Glutamatergic neuron (in vitro differentiated cells): ENCODE results near the gene LCT. TPM values are rescaled to one million over a fixed set of nuclear protein-coding genes. Genes with fewer than 3 reads are reported as not detected.

Experiments
- DNase-seq: peaks from one replicate; pipeline ENCODE4 v3.0.0; 2022
- H3K27ac Mint-ChIP-seq: one replicate; pipeline ENCODE4 v1.8.0; 2020; ENCODE audit warnings: mild to moderate bottlenecking, mixed read lengths, inconsistent platforms; ENCODE audit not compliant: unreplicated experiment
- H3K27me3 Mint-ChIP-seq: one replicate; pipeline ENCODE4 v1.8.0; 2020; ENCODE audit warnings: mild to moderate bottlenecking, moderate library complexity, mixed read lengths, inconsistent platforms; ENCODE audit not compliant: unreplicated experiment
- H3K36me3 Mint-ChIP-seq: one replicate; pipeline ENCODE4 v1.8.0; 2020; ENCODE audit warnings: mild to moderate bottlenecking, mixed read lengths, inconsistent platforms; ENCODE audit not compliant: unreplicated experiment
- H3K4me1 Mint-ChIP-seq: one replicate; pipeline ENCODE4 v1.8.0; 2020; ENCODE audit warnings: mild to moderate bottlenecking, low read depth, mixed read lengths, inconsistent platforms; ENCODE audit not compliant: unreplicated experiment
- H3K4me3 Mint-ChIP-seq: one replicate; pipeline ENCODE4 v1.8.0; 2020; ENCODE audit warnings: mild to moderate bottlenecking, mixed read lengths, inconsistent platforms; ENCODE audit not compliant: unreplicated experiment
- H3K9me3 Mint-ChIP-seq: one replicate; pipeline ENCODE4 v1.8.0; 2020; ENCODE audit warnings: mild to moderate bottlenecking, moderate library complexity, mixed read lengths, inconsistent platforms; ENCODE audit not compliant: unreplicated experiment
- total RNA-seq: library from RNA; stranded (reverse); fragmentation: NEBNext Ultra II Directional; extraction: Animal tissue kit (Norgen Biotek cat#: 25700); gene quantifications from one replicate; pipeline ENCODE4 v1.2.1, GENCODE V29; 2021; ENCODE audit not compliant: unreplicated experiment
- TF ChIP-seq, protein P1 (sequence below): fragments of 200-600 bp; sonication (generic); IDR thresholded peaks from one replicate; pipeline ENCODE4 v1.5.0; 2021; ENCODE audit not compliant: partially characterized antibody, unreplicated experiment

The LCT gene
- total RNA-seq, 1 donor from 2014 or later: not detected

DNA sequence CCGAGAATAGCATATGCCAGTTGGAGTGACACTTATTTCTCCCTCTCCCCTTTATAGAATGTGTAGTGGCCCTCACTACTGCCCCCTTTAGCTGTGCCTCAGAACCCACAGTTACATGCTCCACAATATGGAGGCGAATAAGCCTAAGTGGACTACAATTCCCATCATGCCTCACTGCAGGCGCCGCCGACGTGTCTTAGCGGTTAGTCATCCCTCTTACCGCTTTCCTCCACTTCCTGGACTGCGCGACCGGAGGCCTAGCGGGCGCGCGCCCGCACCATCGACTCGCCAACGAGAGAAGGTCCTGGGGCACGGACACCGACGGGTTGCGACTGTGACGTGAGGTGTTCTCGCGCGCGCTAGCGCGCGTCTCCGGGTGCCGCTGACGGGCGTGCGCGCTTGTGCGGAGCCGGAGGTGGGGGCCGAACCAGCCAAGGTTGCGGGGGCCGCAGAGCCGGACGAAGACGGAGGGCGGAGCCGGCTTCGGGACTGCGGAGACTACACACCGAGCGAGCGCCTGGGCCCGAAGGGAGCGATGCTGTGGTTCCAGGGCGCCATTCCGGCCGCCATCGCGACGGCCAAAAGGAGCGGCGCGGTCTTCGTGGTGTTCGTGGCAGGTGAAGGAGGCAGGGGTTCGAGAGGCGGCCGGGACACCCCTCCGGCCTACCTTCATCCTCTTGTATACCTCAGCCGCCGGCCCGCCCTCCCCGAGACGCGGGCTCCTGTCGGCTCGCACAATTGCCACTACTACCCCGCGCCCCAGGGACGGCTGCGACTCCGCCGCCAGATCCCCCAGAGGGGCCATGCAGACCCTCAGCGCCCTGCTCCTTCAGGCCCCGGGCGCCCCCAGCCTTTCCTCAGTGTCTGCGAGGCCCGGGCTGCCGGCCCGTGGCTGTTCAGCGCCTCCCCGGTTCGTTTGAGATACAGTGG, 95.3 kb downstream of the LCT start, which contains the start of gene UBXN4:
Gene UBXN4 (plus strand): TSS at position 461 of the 930 bp plus-strand sequence. CDS start 75 bp downstream, at position 536.
- TF ChIP-seq, protein P1, sequence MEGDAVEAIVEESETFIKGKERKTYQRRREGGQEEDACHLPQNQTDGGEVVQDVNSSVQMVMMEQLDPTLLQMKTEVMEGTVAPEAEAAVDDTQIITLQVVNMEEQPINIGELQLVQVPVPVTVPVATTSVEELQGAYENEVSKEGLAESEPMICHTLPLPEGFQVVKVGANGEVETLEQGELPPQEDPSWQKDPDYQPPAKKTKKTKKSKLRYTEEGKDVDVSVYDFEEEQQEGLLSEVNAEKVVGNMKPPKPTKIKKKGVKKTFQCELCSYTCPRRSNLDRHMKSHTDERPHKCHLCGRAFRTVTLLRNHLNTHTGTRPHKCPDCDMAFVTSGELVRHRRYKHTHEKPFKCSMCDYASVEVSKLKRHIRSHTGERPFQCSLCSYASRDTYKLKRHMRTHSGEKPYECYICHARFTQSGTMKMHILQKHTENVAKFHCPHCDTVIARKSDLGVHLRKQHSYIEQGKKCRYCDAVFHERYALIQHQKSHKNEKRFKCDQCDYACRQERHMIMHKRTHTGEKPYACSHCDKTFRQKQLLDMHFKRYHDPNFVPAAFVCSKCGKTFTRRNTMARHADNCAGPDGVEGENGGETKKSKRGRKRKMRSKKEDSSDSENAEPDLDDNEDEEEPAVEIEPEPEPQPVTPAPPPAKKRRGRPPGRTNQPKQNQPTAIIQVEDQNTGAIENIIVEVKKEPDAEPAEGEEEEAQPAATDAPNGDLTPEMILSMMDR: peak; percentile 75
- Mint-ChIP-seq H3K4me1 (peaks cover 18% of the 10 kb centered on the region), H3K36me3 (no peaks in the 10 kb centered on the region)

DNA sequence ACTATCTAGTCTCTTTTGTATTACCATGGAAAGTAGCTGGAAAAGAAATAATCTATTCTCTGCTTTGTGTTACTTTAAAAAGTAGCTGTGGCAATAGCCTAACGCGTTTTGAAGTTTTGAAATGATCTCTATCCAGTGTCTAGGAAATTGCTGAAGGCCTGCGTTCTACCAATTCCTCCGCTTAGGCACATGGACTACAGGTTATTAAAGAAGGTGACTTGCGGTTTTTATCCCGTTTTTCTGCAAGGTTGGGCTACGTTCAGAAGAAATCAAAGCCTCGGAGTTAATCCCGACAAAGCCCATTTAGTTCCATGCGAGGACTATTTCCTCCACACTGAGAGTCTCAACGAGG, 96.0 kb downstream of the LCT start:
- H3K4me3 Mint-ChIP-seq: peak overlapping the region; percentile 65

More for the DNA sequence above, 95.3 kb downstream of the LCT start, which contains the start of gene UBXN4:
- peak; percentile 94 for DNase-seq
- Mint-ChIP-seq H3K4me3 (peak within 1 kb of the TSS; percentile 94), H3K9me3 (peaks cover 6% of the 10 kb centered on the region), H3K27ac (peak within 1 kb of the TSS; percentile 99), H3K27me3 (peaks cover 5% of the 10 kb centered on the region)

DNA sequence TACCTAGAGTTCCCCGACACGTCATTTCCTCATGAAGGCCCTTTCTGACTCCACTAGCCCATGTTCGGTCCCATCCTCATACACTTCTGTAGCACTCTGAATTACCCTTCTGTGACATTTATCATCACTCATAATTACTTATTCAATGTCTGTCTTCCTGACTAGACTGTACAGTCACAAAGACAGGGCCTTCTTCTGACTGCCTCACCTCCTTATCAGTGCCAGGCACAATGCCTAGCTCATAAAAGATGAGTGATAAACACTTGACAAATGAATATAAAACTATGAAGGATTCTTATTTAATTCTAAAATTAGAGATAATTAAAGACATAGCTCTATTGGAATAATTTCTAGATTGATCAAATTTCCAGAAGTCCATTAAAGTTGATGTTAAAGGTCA, 96.8 kb downstream of the LCT start:
- Mint-ChIP-seq H3K9me3 (peaks cover 8% of the 10 kb centered on the region), H3K4me1 (peaks cover 10% of the 10 kb centered on the region)
- TF ChIP-seq, protein P1: no peak

More for the DNA sequence above, 96.0 kb downstream of the LCT start:
- TF ChIP-seq, protein P1: no peak
- H3K36me3 Mint-ChIP-seq: no peaks in the 10 kb centered on the region
- DNase-seq: no peak
- peaks cover 8% of the 10 kb centered on the region for H3K9me3 Mint-ChIP-seq
- H3K27me3 Mint-ChIP-seq: peaks cover 5% of the 10 kb centered on the region
- H3K4me1 Mint-ChIP-seq: peaks cover 12% of the 10 kb centered on the region
- peak overlapping the region; percentile 84 for H3K27ac Mint-ChIP-seq

More for the DNA sequence above, 96.8 kb downstream of the LCT start:
- peaks cover 5% of the 10 kb centered on the region for H3K27me3 Mint-ChIP-seq
- no peak overlapping the region for H3K4me3 Mint-ChIP-seq
- H3K27ac Mint-ChIP-seq: no peak overlapping the region
- no peaks in the 10 kb centered on the region for H3K36me3 Mint-ChIP-seq
- DNase-seq: no peak

Other genes with a start within 250 kb of the LCT start
- gene UBXN4, start 95.3 kb downstream of the LCT start, total RNA-seq: 134 TPM
- 11.7 TPM for gene MCM6, start 39.3 kb upstream of the LCT start, total RNA-seq
- gene DARS1, start 148.4 kb upstream of the LCT start, total RNA-seq: 41.0 TPM